Neutrophil (primary cell): Measurements from ENCODE around the gene SH2D7.

ENCODE experiments used
- H3K27ac ChIP-seq: fragments of 200-600 bp; sonication (generic); 2 replicates; pipeline ENCODE4 v1.5.1; 2016; ENCODE audit warnings: mild to moderate bottlenecking, moderate library complexity
- H3K27me3 ChIP-seq: fragments of 200-600 bp; sonication (generic); 2 replicates; pipeline ENCODE4 v1.6.0; 2016; ENCODE audit warnings: mild to moderate bottlenecking
- H3K36me3 ChIP-seq: fragments of 200-600 bp; sonication (generic); 2 replicates; pipeline ENCODE4 v1.5.1; 2017
- H3K4me1 ChIP-seq, 2 experiments: fragments of 200-600 bp in 1 of 2; sonication (generic) in 1 of 2; 1 replicate in 1 of 2; 2 replicates in 1 of 2; pipeline versions ENCODE4 v1.5.1 to v1.6.1; 2013 to 2016; ENCODE audit warnings: low read depth in 1 of 2, low read length in 1 of 2, mild to moderate bottlenecking in 1 of 2, moderate library complexity in 1 of 2; ENCODE audit not compliant: control insufficient read depth in 1 of 2, insufficient read depth in 1 of 2
- H3K4me3 ChIP-seq, 2 experiments: fragments of 200-600 bp in 1 of 2; sonication (generic) in 1 of 2; 1 replicate in 1 of 2; 2 replicates in 1 of 2; pipeline ENCODE4 v1.5.1; 2013 to 2016; ENCODE audit warnings: low read depth in 1 of 2, low read length in 1 of 2, mild to moderate bottlenecking in 1 of 2, moderate library complexity in 1 of 2
- H3K9me3 ChIP-seq: fragments of 200-600 bp; sonication (generic); 2 replicates; pipeline ENCODE4 v1.5.1; 2016
- CTCF ChIP-seq: fragments of 200-600 bp; sonication (generic); IDR thresholded peaks from 2 replicates; pipeline ENCODE4 v1.5.1; 2016; ENCODE audit warnings: antibody characterized with exemption

Gene SH2D7

DNA sequence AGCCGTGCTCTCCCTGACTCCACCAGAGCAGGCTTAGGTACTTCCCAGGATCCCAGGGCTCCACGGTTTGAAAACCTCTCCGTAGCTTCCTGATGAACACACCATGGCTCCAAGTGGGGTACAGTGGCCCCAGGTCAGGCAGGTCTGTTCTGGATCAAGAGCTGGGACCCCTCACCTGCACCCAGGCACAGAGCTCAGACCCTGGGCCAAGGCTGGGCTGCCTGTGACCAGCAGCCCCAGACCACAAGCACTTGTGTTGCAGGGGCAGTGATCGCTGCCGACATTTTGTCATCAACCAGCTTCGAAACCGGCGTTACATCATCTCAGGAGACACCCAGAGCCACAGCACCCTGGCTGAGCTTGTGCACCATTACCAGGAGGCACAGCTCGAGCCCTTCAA is 5.3 kb downstream of the SH2D7 start:
- Histone ChIP-seq H3K36me3 (no peaks in the 10 kb centered on the region), H3K27me3 (no peaks in the 10 kb centered on the region), H3K27ac (no peak overlapping the region), H3K4me1 (peaks cover 9% of the 10 kb centered on the region in 2 experiments), H3K9me3 (no peaks in the 10 kb centered on the region), H3K4me3 (no peak overlapping the region)
- TF ChIP-seq CTCF, result no peak

GRCh38 chr15:78098131-78098755 is 5.9 kb downstream of the SH2D7 start:
- Histone ChIP-seq H3K27ac (no peak overlapping the region), H3K4me1 (peaks cover 14 to 15% of the 10 kb centered on the region in 2 experiments), H3K9me3 (no peaks in the 10 kb centered on the region), H3K27me3 (no peaks in the 10 kb centered on the region), H3K36me3 (no peaks in the 10 kb centered on the region), H3K4me3 (no peak overlapping the region)
- no peak for TF ChIP-seq CTCF

GRCh38 chr15:78100886-78101285 is 8.5 kb downstream of the SH2D7 start:
- H3K9me3 ChIP-seq, result no peaks in the 10 kb centered on the region
- no peak for TF ChIP-seq CTCF
- H3K4me1 ChIP-seq, result peaks cover 20 to 23% of the 10 kb centered on the region in 2 experiments
- no peaks in the 10 kb centered on the region for H3K27me3 ChIP-seq
- no peak overlapping the region for H3K4me3 ChIP-seq
- no peaks in the 10 kb centered on the region for H3K36me3 ChIP-seq
- no peak overlapping the region for H3K27ac ChIP-seq

- Histone ChIP-seq H3K36me3 (no peaks in the 10 kb centered on the region), H3K27me3 (no peaks in the 10 kb centered on the region), H3K27ac (no peak overlapping the region), H3K4me1 (peaks cover 20 to 23% of the 10 kb centered on the region in 2 experiments), H3K9me3 (no peaks in the 10 kb centered on the region), H3K4me3 (no peak overlapping the region)
- no peak for TF ChIP-seq CTCF
Measured at GRCh38 chr15:78101423-78102105, 9.2 kb downstream of the SH2D7 start.

- no peak for TF ChIP-seq CTCF
- Histone ChIP-seq H3K27ac (no peak overlapping the region), H3K27me3 (no peaks in the 10 kb centered on the region), H3K4me1 (peaks cover 20 to 23% of the 10 kb centered on the region in 2 experiments), H3K9me3 (no peaks in the 10 kb centered on the region), H3K36me3 (no peaks in the 10 kb centered on the region), H3K4me3 (no peak overlapping the region)
Measured at GRCh38 chr15:78102211-78102610, 9.8 kb downstream of the SH2D7 start.
